Measurements from ENCODE around the gene IGF2R.
A peak's percentile ranks its signal among the peaks of the same experiment; 100 is the strongest.
"Not testable (repeated sequence)": the region's sequence is repeated elsewhere in the genome, so short reads cannot be mapped to it uniquely, and the experiment has no call there.

The IGF2R gene

DNA sequence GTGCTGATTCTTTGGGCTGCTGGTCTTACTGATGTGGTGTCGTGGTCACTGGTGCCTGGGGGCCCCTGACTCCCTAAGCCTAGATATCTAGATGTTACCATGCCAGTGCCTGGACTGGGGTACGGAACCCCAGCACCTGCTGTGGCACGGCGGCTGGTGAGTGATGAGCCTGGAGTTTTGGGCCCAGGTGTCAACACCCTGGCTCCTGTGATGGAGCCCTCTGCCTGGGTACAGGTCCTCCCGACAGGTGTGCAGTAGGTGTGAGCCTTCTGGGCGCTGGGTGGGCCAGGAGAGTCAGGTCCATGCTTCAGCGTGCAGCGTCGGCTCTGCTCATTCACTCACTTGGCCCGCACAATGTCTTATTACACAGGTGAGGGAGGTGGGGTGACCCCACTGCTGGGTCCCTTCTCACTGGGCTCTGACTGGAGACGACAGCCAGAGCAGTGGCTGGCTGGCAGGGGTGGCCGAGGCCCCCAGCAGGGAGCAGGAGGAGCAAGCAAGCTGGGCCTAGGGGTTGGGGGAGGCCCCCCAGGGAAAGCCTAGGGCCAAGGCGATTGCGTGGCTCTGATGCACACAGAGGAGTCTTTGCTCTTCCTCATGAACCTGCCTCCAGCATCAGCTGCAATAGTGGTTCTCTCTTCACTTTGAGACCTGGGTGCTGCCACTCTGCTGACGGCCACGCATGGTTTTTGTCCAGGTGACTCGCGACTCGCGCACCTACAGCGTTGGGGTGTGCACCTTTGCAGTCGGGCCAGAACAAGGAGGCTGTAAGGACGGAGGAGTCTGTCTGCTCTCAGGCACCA is 110.2 kb downstream of the IGF2R start:
- no peak for DNase-seq

DNA sequence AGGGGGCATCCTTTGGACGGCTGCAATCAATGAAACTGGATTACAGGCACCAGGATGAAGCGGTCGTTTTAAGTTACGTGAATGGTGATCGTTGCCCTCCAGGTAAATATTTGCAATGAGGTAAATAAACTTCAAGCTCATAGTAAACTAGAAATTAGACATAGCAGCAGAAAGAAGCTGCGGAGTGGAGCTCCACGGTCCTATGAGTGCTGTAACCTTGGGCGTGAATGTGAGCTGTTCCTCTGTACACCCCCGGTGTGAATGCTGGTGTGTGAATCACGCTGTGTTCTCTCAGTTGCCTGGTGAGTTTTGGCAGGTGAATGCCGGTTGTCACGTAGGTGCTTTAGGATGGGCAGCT is 110.8 kb downstream of the IGF2R start:
- DNase-seq, result no peak

DNA sequence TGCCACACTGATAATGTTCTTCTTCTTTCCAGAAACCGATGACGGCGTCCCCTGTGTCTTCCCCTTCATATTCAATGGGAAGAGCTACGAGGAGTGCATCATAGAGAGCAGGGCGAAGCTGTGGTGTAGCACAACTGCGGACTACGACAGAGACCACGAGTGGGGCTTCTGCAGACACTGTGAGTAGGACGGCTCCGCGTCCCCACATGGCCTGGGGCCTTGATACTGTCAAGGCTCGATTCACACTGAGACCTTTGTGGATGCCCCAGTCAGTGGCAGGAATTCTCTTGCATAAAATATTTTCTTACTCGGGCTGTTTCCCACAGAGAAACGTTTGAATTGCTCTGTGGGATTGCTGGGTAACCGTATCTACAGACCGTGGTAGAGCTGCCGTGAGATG is 111.2 kb downstream of the IGF2R start:
- DNase-seq, result no peak

DNA sequence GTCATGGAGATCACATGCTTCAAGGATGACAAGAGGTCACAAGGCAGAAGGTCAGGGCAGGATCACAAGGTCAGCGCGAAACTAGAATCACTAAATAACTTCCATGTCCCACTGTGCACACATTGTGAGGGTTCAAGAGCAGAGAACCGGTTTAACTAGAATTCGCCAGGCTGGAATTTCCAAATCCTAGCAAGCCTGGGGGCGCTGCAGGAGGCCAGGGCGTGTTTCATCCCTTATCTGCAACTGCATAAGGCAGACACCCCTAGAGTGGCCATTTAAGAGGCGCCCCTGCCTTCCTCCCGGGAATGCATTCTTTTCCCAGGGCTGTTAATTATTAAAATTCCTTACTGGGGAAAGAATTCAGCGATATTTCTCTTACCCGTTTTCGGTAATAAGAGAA is 112.5 kb downstream of the IGF2R start:
- no peak for DNase-seq

DNA sequence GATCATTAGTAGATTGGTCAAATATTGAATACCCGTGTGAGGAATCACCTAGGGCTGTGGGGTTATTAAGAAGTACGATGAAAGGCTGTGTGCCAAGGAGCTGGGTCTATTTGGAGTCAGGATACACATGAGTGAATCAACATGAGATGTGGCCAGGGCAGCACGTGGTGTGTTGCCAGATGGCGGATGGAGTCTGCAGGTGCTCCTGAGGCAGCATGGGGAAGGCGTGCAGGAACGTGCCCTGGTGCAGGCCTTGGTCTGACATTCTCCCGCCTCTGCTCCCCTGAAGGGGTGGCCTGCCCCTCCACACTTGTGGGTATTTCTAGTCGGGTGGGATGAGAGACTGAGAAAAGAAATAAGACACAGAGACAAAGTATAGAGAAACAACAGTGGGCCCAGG is 113.7 kb downstream of the IGF2R start:
- DNase-seq, result no peak

DNA sequence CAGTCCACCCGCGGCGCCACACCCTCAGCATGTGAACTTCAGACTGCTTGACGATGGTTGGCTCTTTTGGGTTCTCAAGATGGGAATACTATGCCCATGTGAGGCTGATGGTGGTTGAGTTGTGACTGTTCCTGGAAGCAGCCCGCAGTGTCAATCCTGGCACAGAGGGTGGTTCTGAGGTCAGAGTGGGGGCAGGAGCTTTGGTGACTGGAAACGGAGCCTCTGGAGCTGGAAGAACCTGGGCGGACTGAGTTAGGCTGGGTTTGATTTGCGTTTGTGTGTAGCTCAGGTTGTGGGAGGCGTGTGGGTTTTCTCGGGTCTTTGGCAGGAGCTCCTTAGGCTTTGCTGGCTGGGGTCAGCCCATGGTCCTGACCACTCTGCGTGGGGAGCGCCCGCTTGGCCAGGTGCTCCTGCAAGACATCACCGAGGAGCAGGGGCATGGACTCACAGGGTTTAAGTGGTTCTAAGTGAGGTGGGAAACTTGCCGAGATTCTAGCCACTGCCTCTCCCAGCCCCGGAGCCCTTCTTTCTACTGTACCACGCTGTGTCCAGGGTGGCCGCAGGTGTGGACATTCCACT is 115.4 kb downstream of the IGF2R start:
- DNase-seq, result no peak

DNA sequence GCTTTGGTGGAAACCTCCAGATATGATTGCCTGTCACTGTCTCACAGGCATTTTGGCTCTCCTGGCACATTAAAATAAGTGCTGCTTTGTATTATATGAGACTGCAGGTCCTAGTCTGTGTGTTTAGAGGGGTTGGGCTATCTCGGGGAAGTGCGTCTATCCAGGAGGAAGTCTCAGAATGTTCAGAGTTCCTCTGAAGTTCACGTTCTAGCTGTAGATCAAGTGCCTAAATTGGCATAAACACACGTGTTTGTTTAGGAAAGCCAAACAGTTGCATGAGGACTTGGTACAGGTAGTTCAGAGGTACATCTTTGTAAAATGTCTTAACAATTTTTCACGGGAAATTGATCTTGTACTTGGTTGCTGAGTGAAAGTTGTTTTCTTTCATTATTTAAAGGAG is 116.3 kb downstream of the IGF2R start:
- DNase-seq, result no peak

DNA sequence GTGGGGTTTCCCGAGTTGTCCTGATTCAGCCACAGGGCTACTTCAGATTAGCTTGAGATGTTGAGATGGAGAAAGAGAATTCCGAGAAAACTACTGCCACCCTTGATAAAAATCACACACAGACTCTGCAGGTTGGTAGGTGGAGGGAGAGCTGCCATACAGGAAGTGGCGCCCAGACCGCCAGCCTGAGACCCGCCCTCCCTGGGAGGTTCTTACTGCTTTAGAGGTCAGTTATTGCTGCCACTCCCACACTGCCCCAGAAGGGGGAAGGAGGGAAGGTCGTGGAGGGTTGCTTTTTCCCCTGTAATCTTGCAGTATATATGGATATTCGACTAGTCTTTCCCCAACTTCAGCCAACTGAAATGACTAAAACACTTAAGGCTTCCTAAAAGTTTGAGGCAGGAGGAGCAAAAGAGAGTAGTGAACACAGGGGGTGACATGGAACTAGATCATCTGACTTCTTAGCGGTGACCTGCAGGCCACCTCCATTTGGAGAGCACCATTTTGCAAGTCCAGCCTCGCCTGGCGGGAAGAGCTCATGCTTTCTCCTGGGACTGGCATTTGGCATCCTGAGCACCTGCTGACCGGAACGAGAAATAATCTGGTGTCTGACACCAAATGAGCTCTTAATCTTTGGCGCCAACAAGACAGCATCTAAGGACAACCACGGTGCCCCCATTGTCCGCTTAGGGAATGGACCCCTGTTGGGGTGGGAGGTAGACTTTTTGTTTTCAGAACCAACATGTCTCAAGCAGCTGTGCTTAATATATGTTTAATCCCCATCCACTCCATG is 117.0 kb downstream of the IGF2R start:
- DNase-seq, result no peak

DNA sequence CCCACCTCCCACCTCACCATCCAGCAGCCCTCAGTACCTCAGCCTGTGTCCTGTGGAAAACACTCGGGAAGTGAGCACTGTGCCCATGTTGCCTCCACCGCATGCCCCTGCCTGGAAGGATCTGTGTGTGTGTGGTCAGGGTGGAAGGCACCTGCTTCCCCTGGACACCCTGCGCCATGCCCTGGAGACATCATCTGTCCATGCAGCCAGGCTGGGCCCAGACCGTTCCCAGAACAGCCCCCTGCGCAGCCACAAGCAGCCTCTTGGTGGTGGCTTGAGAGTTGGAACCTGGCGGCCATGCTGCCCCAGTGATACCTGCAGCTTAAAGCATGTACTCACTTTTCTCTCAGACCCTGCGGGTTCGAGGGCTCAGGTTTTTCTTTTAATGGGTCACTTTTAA is 117.9 kb downstream of the IGF2R start:
- DNase-seq, result no peak

DNA sequence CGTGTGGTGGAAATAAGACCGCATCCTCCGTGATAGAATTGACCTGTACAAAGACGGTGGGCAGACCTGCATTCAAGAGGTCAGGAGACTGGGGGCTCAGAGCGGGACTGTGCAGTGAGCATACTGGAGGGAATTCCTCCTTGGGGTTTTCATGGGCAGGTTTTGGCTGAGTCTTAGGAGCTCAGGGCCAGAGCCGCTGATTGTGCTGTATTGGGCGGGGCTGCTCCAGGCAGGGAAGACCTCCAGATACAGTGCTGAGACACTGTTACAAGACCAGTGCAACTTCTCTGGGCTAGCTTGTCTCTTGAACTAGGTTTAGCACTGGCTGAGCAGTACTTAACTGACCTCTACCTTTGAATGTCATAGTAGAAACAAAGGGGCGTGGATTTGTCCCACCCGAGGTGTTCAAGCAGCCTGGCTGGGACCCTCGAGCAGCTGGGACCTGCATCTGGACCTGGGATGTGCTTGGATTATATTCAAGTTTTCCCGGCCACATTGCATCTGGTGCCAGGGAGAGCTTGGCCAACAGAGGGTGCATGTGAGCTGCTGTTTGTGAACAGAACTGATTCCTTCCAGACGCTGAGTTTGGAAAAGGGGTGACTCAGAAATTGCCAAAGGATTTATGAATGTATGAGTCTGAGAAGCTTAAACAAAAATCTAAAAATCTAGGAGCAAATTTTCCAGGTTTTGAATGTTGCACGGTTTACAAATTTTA is 119.3 kb downstream of the IGF2R start:
- DNase-seq, result peak; percentile 89

DNA sequence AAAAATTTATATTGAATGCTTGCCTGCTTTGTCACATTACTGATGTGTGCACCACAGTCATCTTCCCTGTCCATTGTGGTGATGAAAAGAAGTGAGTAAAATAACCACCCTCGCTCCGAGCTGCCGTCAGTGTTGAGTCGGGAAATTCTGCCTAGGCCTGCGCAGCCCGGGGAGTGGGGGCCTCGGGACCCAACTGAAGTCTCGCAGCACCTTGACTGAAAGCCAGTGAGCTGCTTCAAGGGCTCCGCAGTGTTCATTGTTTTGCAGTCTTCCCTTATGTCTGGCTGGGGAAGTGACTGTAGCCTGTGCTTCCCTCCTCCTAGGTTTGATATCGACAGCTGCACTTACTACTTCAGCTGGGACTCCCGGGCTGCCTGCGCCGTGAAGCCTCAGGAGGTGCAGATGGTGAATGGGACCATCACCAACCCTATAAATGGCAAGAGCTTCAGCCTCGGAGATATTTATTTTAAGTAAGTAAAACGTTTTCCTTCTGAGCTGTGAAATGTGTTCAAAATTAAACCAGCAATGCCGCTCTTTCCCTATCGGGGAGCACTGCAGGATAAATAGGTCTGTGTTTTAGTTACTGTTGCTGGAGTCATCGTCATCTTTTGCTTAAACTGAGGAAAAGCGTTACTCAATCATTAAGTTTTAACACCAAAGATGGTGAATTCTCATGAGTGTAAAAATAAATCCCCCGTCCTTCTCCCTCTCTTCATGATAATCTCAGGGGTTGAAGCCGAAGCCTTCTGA is 120.1 kb downstream of the IGF2R start:
- no peak for DNase-seq

DNA sequence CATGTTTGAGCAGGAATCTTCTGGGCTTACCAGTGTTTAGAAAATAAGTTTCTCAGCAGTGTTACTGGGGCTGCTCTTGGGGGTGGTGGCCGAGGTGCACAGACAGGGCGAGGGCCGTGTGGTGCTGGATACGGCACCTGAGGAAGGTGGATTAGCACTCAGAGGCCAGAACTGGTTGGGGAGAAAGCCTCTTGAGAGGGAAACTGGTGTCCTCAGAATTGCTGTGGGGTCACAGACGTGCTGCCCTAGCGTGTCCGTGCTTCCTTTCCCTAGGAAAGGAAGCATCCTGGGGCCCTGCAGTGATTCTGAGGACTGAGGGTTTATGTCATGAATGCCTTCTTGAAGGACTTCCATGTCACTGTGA is 120.6 kb downstream of the IGF2R start:
- DNase-seq, result no peak

DNA sequence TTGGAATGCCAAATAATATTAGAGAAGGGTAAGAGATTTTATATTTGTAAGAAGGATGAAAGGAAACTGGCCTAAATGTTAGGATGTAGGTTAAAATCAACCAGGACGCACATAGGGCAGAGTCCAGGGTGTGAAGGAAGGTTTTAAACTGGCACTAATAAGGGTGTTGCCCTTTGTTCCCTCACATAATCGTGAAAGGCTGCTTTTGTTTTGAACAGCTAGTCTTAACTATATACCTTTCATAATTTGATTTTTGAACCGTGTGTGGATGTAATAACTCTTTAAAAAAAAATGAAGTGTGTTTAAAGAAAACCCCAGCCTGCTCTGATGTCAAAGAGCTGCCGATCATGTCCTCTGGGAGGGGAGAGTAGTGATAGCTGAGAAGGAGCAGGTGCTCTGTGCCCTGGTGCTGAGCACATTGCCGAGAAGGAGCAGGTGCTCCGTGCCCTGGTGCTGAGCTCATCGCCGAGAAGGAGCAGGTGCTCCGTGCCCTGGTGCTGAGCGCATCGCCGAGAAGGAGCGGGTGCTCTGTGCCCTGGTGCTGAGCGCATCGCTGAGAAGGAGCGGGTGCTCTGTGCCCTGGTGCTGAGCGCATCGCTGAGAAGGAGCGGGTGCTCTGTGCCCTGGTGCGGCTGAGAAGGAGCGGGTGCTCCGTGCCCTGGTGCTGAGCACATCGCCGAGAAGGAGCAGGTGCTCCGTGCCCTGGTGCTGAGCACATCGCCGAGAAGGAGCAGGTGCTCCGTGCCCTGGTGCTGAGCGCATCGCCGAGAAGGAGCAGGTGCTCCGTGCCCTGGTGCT is 121.8 kb downstream of the IGF2R start:
- DNase-seq, result not testable (repeated sequence)

DNA sequence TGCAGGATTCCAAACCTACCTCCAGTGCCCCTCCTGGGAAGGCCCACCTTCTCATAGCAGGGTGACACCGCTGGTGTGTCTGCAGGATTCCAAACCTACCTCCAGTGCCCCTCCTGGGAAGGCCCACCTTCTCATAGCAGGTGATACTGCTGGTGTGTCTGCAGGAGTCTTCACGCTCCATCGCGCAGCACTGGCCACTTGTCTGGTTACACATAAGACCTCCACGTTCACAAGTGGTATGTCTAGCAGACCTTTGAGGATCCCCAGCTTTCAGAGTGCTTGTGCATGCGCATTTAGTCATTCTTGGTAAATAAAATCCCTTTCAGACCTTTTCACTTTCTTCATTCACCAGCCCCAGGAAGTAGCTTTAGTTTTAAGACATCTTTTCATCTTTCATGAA is 123.3 kb downstream of the IGF2R start:
- not testable (repeated sequence) for DNase-seq

DNA sequence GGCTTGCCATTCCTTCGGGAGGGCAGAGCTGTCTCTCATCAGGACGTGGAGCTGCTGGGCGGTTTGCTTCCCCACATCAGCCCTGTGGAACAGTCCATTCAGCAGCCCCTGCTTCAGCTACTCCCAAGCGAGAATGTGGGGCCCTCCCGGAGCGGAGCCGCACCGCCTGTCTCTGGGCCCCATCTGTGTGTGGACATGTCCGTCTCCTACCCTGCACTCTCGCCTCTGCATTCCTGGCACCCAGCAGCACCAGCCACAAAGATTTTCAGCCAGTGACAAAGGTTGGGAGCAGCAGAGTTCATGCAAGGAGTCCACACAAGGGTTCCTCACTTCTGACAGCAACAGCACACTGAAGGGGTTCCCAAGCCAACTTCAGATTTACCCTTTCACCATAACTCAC is 123.7 kb downstream of the IGF2R start:
- DNase-seq, result no peak

DNA sequence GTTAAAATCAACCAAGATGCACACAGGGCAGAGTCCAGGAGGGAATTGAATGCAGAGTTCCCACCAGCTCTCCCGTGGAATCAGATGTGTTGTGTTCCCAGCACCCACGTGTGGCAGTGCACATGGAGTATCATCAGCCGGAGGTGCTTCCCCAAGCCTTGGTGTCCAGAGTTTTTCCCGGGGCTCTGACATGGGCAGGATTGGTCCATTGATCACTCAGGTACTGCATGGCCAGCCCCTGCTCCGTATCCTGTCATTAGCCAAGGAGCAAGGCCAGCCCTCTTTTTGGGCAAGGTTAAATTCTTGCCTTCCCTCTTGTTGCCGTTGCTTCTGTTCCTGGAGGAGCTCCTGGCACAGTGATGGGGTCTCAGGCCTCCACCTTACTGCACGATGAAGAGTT is 124.2 kb downstream of the IGF2R start:
- DNase-seq, result no peak

DNA sequence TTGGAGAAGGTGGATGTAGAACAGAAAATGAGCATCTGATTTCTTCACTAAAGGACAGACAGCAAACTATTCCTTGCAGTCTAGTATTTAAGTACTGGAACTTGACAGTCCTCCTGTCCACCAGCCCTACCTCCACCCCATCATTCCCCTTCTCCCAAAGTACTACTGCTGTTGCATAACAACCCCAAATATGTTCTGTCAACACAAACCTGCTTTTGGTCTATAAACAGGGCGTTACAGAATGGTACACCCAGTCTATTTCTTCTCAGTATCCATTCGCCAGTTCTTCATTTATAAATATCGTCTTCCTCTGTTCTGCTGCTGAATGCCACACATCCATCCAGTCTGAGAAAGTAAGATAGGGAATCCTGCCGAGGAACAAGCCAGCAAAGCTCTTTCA is 125.1 kb downstream of the IGF2R start:
- DNase-seq, result no peak

DNA sequence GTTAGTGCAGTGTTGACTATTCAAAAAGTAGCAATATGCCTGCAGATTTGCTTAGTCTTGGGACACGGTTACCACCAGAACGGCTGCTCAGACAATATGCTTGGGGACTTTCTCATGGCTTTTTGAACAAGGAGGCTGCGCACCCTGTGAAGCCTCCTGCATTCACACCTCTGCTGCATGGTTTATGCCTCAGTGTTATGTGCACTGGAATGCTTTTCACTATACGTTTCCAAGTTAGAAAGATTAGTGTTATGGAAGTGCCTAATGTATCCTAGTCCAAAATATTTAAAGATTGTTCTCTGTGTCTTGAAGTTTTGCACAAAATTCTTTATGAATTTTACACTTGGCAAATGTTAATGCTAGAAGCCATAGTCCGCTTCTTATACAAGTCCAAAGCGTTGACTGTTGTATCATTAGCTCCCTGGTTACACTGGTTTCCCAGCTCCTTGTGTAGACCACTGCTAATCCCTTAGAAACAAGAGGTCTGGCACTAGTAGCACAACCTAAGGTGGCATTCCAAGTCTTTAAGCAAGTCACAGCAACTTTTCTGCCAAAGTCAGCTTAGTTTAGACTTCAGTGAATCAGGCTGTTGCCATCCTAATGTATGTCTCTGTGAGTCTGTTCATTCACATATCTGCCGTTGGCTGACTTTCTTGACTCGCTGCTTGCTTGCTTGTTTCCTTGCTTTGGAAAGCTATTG is 126.4 kb downstream of the IGF2R start:
- no peak for DNase-seq

DNA sequence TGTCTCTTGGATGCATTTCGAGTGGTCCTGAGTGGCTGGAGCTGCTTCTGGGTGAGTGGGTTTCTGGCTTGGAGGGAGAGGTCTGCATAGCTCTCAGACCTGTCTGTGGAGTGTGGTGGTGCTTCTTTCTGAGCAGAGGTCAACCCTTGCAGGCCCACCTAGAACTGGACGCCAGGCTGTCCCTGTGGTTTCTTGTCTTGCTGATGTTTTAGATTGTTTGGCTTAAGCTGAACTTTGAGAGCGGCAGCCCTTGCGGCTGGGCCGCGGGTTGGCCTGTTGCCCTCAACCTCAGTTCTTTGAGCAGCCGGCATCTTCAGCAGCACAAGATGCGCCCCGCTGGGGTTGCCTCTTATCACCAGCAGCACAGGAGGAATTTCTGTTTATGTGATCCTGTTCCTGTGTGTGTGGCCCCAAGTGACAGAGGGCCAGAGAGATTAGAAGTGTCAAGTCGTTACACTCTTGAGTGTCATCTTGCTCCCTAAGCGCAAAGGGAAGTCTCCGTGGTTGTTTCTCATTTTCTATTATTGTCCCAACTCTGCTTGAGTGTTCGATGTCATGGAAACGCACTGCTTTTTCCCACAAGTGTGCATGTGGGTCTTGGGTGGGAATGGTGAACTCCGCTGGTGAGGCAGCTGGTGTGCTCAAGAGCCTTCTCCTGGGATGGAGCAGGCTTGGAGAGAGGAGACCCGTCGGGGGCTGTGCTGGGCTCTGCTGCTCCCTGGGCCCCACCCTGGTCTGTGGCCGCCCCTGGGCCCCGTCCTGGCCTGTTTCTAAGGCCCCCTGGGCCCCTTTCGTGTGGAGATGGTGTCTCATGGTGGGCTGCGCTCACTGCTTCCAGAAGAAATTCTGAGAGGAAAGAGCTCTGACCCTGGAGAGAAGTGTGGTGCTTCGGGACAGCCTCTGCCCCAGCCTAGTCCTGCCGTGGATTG is 132.7 kb downstream of the IGF2R start:
- DNase-seq, result no peak

DNA sequence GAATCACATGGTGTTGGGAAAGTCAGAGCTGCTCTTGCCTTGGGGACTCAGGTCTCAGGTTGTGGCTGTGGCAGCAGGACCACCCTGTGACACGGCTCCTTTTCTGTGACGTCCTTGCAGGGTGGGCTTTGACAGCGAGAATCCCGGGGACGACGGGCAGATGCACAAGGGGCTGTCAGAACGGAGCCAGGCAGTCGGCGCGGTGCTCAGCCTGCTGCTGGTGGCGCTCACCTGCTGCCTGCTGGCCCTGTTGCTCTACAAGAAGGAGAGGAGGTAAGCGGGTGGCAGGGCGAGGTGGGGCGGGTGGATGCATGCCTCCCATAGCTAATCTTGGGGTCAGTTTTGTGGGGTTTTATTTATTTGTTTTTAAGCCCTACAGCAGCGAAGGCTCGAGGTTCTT is 133.5 kb downstream of the IGF2R start:
- no peak for DNase-seq

All from fibroblast of skin of right biceps (primary cell).